ENCODE data around the gene ZNF708. TPM values are rescaled to one million over a fixed set of nuclear protein-coding genes. Genes with fewer than 3 reads are reported as not detected.

The ZNF708 gene
- total and polyA plus RNA-seq, 2 of the 13 experiments (the other 11 are each of a cell fraction or from before 2014, with no cell fraction given): 1.8 to 5.2 TPM

DNA sequence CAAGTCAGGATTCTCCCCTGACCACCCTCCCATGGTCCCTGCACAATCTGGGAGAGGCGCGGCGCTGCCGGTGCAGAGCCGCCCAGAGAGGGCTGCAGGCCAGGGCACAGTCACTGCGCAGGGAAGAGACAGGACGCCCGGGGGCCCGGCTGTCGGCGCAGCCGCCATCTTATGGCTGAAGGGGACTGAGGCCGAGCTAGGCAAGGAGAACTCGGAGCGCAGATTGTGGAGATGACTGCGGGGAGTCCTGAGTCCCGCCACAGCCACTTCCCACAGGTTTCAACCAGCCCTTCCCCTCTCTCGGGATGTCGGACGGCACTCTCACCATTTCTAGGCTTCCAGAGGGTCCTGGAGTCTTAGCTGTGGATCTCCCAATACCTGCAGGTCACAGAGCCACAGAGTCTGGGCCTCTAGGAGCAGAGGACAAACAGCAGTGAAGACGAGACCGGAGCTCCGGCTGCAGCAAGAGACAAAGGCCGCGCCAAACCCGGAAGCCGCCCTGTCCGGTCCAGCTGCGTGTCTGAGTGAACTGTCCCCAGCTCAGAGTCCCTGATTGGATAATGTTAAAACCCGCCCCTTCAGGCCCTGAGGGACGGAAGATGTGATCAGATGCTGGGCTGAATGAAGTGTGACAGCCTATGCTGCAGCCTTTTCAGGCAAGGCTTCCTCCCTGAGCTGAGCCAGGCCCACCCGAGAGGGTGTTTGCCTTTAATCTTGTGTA is at the start of gene ZNF708 (continued):
- TF ChIP-seq, protein P1, sequence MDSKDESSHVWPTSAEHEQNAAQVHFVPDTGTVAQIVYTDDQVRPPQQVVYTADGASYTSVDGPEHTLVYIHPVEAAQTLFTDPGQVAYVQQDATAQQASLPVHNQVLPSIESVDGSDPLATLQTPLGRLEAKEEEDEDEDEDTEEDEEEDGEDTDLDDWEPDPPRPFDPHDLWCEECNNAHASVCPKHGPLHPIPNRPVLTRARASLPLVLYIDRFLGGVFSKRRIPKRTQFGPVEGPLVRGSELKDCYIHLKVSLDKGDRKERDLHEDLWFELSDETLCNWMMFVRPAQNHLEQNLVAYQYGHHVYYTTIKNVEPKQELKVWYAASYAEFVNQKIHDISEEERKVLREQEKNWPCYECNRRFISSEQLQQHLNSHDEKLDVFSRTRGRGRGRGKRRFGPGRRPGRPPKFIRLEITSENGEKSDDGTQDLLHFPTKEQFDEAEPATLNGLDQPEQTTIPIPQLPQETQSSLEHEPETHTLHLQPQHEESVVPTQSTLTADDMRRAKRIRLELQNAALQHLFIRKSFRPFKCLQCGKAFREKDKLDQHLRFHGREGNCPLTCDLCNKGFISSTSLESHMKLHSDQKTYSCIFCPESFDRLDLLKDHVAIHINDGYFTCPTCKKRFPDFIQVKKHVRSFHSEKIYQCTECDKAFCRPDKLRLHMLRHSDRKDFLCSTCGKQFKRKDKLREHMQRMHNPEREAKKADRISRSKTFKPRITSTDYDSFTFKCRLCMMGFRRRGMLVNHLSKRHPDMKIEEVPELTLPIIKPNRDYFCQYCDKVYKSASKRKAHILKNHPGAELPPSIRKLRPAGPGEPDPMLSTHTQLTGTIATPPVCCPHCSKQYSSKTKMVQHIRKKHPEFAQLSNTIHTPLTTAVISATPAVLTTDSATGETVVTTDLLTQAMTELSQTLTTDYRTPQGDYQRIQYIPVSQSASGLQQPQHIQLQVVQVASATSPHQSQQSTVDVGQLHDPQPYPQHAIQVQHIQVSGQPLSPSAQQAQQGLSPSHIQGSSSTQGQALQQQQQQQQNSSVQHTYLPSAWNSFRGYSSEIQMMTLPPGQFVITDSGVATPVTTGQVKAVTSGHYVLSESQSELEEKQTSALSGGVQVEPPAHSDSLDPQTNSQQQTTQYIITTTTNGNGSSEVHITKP (CRISPR knock-in tag; IDR thresholded peaks at IDR 0.05; ENCODE audit: low read depth): no peak
- TF ChIP-seq GTF2F1 (IDR thresholded peaks at IDR 0.05; ENCODE audit: low read length) (no peak), ARID2 (CRISPR knock-in tag; IDR thresholded peaks at IDR 0.05; ENCODE audit: borderline replicate concordance) (no peak), PHF21A (CRISPR knock-in tag; IDR thresholded peaks at IDR 0.05) (peak; percentile 49; the same call in 1 of the 2 replicates), ZNF337 (CRISPR knock-in tag; IDR thresholded peaks at IDR 0.05; ENCODE audit: borderline replicate concordance, low read depth) (no peak), CHD2 (IDR thresholded peaks at IDR 0.05; ENCODE audit: low read depth, low read length) (no peak), SP140L (CRISPR knock-in tag; IDR thresholded peaks at IDR 0.05; ENCODE audit: borderline replicate concordance) (no peak), GATAD1 (CRISPR knock-in tag; IDR thresholded peaks at IDR 0.05) (peak; percentile 59), ZNF253 (CRISPR knock-in tag; IDR thresholded peaks at IDR 0.05; ENCODE audit: borderline replicate concordance) (no peak), NFE2L2 (IDR thresholded peaks at IDR 0.05; ENCODE audit: low read length) (no peak)
- TF ChIP-seq, protein P2, sequence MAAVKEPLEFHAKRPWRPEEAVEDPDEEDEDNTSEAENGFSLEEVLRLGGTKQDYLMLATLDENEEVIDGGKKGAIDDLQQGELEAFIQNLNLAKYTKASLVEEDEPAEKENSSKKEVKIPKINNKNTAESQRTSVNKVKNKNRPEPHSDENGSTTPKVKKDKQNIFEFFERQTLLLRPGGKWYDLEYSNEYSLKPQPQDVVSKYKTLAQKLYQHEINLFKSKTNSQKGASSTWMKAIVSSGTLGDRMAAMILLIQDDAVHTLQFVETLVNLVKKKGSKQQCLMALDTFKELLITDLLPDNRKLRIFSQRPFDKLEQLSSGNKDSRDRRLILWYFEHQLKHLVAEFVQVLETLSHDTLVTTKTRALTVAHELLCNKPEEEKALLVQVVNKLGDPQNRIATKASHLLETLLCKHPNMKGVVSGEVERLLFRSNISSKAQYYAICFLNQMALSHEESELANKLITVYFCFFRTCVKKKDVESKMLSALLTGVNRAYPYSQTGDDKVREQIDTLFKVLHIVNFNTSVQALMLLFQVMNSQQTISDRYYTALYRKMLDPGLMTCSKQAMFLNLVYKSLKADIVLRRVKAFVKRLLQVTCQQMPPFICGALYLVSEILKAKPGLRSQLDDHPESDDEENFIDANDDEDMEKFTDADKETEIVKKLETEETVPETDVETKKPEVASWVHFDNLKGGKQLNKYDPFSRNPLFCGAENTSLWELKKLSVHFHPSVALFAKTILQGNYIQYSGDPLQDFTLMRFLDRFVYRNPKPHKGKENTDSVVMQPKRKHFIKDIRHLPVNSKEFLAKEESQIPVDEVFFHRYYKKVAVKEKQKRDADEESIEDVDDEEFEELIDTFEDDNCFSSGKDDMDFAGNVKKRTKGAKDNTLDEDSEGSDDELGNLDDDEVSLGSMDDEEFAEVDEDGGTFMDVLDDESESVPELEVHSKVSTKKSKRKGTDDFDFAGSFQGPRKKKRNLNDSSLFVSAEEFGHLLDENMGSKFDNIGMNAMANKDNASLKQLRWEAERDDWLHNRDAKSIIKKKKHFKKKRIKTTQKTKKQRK (IDR thresholded peaks at IDR 0.05; ENCODE audit: low read length): no peak
- TF ChIP-seq, protein P3, sequence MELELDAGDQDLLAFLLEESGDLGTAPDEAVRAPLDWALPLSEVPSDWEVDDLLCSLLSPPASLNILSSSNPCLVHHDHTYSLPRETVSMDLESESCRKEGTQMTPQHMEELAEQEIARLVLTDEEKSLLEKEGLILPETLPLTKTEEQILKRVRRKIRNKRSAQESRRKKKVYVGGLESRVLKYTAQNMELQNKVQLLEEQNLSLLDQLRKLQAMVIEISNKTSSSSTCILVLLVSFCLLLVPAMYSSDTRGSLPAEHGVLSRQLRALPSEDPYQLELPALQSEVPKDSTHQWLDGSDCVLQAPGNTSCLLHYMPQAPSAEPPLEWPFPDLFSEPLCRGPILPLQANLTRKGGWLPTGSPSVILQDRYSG (CRISPR knock-in tag; IDR thresholded peaks at IDR 0.05): no peak
- TF ChIP-seq, protein P4, sequence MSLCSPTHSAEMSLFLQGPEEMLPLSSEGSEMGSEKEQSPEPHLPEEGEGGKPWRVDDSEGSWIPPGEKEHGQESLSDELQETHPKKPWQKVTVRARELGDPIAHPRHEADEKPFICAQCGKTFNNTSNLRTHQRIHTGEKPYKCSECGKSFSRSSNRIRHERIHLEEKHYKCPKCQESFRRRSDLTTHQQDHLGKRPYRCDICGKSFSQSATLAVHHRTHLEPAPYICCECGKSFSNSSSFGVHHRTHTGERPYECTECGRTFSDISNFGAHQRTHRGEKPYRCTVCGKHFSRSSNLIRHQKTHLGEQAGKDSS (CRISPR knock-in tag; IDR thresholded peaks at IDR 0.05; ENCODE audit: borderline replicate concordance, low read depth): no peak
- TF ChIP-seq, protein P5, sequence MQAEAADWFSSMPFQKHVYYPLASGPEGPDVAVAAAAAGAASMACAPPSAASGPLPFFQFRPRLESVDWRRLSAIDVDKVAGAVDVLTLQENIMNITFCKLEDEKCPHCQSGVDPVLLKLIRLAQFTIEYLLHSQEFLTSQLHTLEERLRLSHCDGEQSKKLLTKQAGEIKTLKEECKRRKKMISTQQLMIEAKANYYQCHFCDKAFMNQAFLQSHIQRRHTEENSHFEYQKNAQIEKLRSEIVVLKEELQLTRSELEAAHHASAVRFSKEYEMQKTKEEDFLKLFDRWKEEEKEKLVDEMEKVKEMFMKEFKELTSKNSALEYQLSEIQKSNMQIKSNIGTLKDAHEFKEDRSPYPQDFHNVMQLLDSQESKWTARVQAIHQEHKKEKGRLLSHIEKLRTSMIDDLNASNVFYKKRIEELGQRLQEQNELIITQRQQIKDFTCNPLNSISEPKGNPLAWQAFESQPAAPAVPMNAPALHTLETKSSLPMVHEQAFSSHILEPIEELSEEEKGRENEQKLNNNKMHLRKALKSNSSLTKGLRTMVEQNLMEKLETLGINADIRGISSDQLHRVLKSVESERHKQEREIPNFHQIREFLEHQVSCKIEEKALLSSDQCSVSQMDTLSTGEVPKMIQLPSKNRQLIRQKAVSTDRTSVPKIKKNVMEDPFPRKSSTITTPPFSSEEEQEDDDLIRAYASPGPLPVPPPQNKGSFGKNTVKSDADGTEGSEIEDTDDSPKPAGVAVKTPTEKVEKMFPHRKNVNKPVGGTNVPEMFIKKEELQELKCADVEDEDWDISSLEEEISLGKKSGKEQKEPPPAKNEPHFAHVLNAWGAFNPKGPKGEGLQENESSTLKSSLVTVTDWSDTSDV (CRISPR knock-in tag; IDR thresholded peaks at IDR 0.05): no peak
- TF ChIP-seq, protein P6, sequence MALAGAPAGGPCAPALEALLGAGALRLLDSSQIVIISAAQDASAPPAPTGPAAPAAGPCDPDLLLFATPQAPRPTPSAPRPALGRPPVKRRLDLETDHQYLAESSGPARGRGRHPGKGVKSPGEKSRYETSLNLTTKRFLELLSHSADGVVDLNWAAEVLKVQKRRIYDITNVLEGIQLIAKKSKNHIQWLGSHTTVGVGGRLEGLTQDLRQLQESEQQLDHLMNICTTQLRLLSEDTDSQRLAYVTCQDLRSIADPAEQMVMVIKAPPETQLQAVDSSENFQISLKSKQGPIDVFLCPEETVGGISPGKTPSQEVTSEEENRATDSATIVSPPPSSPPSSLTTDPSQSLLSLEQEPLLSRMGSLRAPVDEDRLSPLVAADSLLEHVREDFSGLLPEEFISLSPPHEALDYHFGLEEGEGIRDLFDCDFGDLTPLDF (CRISPR knock-in tag; IDR thresholded peaks at IDR 0.05): peak; percentile 4; the same call in 1 of the 2 replicates
